Epithelial cell of alveolus of lung (primary cell): ENCODE data around the gene SENP6. TPM values are rescaled to one million over a fixed set of nuclear protein-coding genes. Genes with fewer than 3 reads are reported as not detected.

Source experiments
- total RNA-seq: library from RNA; depleted of rRNA; stranded (reverse); fragments of >200 nt; gene quantifications from 2 replicates; pipeline ENCODE4 v1.2.1, GENCODE V29; 2015

The SENP6 gene
- 38.0 and 69.4 TPM in 2 replicates for total RNA-seq

GRCh38 chr6:75601304-75602245 lies at the start of gene SENP6:
Gene SENP6 (plus strand): TSS chr6:75601880. CDS start chr6:75602525, 645 bp downstream.

GRCh38 chr6:75748743-75749538 lies 147.3 kb downstream of the SENP6 start, which contains the start of gene MYO6:
Gene MYO6 (plus strand): TSS chr6:75749239. CDS start chr6:75817548, 68,309 bp downstream.

Other genes with a start within 250 kb of the SENP6 start
- gene FILIP1, start 108.1 kb upstream of the SENP6 start, total RNA-seq = 0.26 and 0.32 TPM in 2 replicates
- 10.7 and 13.3 TPM in 2 replicates for gene MYO6, start 147.4 kb downstream of the SENP6 start, total RNA-seq